ENCODE results near the gene NACA2. TPM values are rescaled to one million over a fixed set of nuclear protein-coding genes. Genes with fewer than 3 reads are reported as not detected.
"Not testable (repeated sequence)": the region's sequence is repeated elsewhere in the genome, so short reads cannot be mapped to it uniquely, and the experiment has no call there.

The NACA2 gene
- total RNA-seq, 1 donor from 2014 or later, result not detected

DNA sequence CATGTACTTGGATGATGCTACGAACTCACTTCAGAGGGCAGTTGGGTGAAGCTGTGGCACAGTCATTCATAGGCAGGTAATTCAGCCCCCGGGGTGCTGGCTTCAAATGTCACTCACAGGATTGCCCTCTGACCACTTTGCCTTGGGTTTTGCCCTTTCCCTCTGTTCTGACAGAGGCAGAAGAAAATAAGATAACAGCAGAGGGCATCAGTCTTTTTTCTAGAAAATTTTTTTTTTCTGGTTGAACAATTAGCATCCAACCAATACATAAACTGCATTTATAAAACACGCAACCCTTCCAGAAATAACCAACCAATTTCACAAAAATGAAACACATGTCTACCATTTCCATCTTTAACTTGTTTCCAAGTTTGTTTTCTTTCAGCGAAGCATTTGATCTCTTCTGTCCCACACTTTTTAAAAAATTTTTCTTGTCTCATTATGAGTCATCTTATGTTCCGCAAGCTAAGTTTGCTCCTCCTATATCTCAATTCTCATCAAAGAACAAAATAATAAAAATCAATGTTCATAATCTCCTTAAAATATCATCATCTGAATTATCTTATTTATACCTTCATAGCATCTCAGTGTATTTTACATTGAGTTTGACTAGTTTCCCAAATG, 15.6 kb downstream of the NACA2 start:
- no peak for DNase-seq

- no peak for DNase-seq
Measured at GRCh38 chr17:61574542-61575351, 16.3 kb downstream of the NACA2 start.

- not testable (repeated sequence) for DNase-seq
Measured at GRCh38 chr17:61572547-61572946, 18.5 kb downstream of the NACA2 start.

DNA sequence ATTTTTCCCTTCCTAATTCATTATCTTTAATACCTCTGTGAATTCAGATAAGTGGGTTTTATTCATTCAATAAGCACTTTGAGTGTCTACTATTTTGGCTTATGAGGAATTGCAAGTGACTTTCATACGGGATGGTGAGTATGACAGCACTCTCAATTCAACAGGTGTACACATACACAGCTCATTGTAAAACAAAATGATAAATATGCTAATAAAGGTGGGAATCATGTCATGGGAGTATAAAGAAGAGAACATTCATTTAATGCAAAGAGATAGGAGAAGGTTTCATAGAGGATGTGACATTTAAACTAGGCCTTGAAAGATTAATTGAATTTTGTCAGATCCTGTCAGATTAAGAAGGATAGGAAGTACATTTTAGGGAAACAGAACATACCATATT, 19.4 kb downstream of the NACA2 start:
- no peak for DNase-seq

DNA sequence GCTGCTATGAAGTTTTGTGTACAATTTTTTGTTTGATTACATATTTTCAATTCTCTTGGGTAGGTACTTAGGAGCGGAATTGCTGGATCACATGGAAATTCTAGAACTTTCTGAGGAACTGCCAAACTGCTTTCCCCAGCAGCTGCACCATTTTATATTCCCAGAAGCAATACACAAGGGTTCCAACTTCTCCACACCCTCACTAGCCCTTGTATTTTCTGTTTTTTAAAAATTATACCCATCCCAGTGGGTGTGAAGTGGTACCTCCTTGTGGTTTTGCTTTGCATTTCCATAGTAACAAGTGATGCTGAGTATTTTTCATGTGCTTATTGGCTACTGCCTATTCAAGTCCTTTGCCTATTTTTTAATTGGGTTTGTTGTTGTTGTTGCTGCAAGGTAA, 20.9 kb downstream of the NACA2 start:
- DNase-seq, result no peak

DNA sequence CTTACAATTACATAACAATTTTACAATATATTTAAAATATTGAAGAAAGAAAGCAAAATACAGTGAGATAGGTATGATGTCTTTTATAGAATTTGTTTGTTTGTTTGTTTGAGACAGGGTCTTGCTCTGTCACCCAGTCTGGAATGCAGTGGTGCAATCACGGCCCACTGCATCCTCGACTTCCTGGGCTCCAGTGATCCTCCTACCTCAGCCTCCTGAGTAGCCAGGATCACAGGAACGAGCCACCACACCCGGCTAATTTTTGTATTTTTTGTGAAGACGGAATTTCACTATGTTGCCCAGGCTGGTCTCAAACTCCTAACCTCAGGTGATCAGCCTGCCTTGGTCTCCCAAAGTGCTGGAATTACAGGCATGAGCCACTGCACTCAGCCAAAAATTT, 21.5 kb downstream of the NACA2 start:
- not testable (repeated sequence) for DNase-seq

- no peak for DNase-seq
Measured at GRCh38 chr17:61568219-61569072, 22.6 kb downstream of the NACA2 start.

DNA sequence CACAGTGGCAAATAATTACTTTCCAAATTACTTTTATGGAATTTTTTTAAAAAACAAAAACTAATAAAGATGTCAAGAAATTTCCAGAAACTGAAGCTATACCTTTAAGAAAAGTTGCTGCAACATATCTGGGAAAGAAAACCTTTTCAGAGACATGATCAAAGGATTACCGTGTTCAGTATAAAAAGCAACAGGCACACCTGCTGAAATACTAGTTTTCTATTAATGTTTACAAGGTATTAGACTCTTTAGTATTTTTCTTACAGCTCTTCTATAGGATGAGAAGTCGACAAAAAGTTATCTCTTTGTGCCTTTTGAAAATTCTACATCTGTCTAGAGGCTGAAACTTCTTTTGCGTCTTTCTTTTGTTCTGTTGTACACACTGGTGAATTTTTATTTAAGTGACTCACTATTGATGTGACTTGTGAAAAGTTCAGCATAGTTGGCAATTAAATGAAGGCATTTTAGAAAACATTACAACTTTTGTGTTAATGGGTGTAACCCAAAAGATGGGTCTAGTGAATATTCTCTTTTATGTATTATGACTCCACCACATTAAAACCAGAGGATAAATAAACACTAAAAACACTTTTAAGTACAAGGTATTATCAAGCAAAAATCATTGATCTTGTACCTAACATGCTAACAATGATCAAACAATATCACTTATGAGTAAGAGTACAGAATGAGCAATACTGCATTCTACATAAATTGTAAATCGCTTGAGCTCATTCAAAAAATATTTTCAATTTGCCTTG, 23.8 kb downstream of the NACA2 start:
- DNase-seq, result no peak

GRCh38 chr17:61566448-61566847, 24.6 kb downstream of the NACA2 start:
- DNase-seq, result not testable (repeated sequence)

DNA sequence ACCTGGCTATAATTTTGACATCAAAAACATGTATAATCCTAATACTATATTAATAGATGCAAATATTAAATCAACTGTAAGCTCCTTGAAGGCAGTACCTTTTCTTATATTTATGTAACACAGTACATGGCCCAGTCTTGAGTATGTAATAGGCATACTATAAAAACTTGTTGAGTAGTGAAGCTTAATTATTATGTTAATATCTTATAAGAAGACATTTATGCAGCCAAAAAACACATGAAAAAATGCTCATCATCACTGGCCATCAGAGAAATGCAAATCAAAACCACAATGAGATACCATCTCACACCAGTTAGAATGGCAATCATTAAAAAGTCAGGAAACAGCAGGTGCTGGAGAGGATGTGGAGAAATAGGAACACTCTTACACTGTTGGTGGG, 25.2 kb downstream of the NACA2 start:
- not testable (repeated sequence) for DNase-seq

DNA sequence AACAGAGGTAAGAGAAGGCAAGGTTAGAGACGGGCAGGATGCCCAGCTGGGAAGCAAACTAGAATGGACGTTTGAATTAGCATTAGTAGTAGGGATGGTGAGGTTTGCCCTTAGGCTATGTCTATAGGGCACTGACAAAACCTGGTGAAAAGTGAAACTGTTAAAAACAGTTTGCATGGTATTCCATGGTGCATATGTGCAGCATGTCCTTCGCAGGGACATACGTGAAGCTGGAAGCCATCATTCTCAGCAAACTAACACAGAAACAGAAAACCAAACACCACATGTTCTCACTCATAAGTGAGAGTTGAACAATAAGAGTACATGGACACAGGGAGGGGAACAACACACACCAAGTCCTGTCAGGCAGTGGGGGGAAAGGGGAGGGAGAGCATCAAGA, 25.8 kb downstream of the NACA2 start:
- DNase-seq, result no peak

- no peak for DNase-seq
Measured at GRCh38 chr17:61562287-61562686, 28.7 kb downstream of the NACA2 start.

DNA sequence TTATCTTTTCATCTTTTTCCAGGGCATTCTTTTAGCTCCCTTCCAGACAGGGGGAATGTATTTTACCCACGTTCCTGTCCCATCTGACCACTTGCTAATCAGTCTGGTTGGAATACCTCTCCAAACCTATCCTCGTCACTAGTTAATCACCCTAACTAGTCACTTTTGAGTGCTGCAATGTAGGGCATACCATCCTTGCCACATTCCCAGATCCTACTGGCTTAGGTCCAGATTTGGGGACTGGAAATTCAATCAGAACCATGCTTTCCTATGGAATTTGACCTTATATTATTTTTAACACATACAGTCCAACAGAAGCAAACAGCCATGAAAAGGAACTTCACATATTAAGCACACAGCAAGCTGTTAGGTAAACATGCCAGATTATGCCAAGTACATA, 29.7 kb downstream of the NACA2 start:
- DNase-seq, result no peak

- DNase-seq, result no peak
Measured at GRCh38 chr17:61560071-61560470, 30.9 kb downstream of the NACA2 start.

- no peak for DNase-seq
Measured at GRCh38 chr17:61556224-61557188, 34.5 kb downstream of the NACA2 start.

- DNase-seq, result no peak
Measured at GRCh38 chr17:61555127-61555566, 35.9 kb downstream of the NACA2 start.

DNA sequence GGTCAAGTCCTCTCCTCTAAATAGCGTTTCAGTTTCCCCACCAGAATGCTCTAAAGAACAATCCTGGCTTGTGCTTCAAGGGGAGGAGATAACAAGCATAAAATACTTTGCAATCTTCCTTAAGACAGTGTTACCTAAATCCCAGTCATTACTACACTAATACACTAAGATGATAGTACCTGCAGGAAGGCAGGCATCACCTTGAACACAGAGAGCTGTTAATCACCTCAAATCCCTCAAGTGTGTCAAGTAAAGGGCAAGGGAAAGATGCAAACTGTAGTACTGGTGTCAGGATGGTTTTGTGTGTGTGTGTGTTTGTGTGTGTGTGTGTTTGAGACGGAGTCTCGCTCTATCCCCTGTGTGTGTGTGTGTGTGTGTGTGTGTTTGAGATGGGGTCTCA, 36.8 kb downstream of the NACA2 start:
- DNase-seq, result no peak

GRCh38 chr17:61552560-61552959, 38.5 kb downstream of the NACA2 start:
- not testable (repeated sequence) for DNase-seq

- no peak for DNase-seq
Measured at GRCh38 chr17:61551255-61551742, 39.7 kb downstream of the NACA2 start.

GRCh38 chr17:61547113-61547512, 43.9 kb downstream of the NACA2 start:
- no peak for DNase-seq

Data from occipital lobe (tissue), 2 donors.